A549 (cell line): ENCODE measurements around the gene GSTM3. TPM values are rescaled to one million over a fixed set of nuclear protein-coding genes. Genes with fewer than 3 reads are reported as not detected.

ENCODE experiments used
- ATAC-seq, 2 experiments: fragments of 200-7000 bp in 1 of 2; fragments of >200 bp in 1 of 2; cut with Nextera tagmentation in 1 of 2; cut with Tn5 transposase in 1 of 2; 3 replicates each; pipeline versions ENCODE4 v1.8.0 to v1.9.1; 2018 to 2020; ENCODE audit warnings: mild to moderate bottlenecking in 1 of 2, moderate library complexity in 1 of 2
- CTCF ChIA-PET: fragments of 300-600 bp; sonication (Branson Sonifier 250); formaldehyde crosslinking; extraction: SDS; loops from one replicate; lab custom pipeline; 2021; ENCODE audit warnings: antibody characterized with exemption, inconsistent platforms; lab: Yijun Ruan, JAX
- POLR2A ChIA-PET: fragments of 350-600 bp; formaldehyde crosslinking; extraction: SDS; loops from one replicate; lab custom pipeline; 2021; ENCODE audit warnings: antibody characterized with exemption, inconsistent platforms; lab: Yijun Ruan, JAX
- DNase-seq, 2 experiments: peaks; one replicate each; pipeline versions ENCODE4 v3.0.0 to v3.0.0-alpha.2; 2011 to 2016; ENCODE audit warnings: low read depth in 1 of 2, low spot score in 1 of 2
- FAIRE-seq: peaks from 2 replicates; lab custom pipeline; 2011; peaks lifted over from hg19 to GRCh38; lab: Jason Lieb, UNC
- H3K27ac ChIP-seq, 2 experiments: fragments of >200 bp; sonication (Bioruptor Twin); formaldehyde crosslinking; 3 replicates each; pipeline ENCODE4 v1.5.1; 2016 to 2017
- H3K4me1 ChIP-seq: fragments of >200 bp; sonication (Bioruptor Twin); formaldehyde crosslinking; 3 replicates; pipeline ENCODE4 v1.6.1; 2016
- H3K4me2 ChIP-seq: fragments of >200 bp; sonication (Bioruptor Twin); formaldehyde crosslinking; 3 replicates; pipeline ENCODE4 v1.6.1; 2016
- H3K4me3 ChIP-seq: fragments of >200 bp; sonication (Bioruptor Twin); formaldehyde crosslinking; 3 replicates; pipeline ENCODE4 v1.5.1; 2016
- H3K9me3 ChIP-seq: fragments of >200 bp; sonication (Bioruptor Twin); formaldehyde crosslinking; 3 replicates; pipeline ENCODE4 v1.6.1; 2016
- BHLHE40 ChIP-seq: IDR thresholded peaks from 2 replicates; pipeline ENCODE4 v1.6.1; 2012; ENCODE audit warnings: low read depth, low read length, inconsistent platforms
- CBX8 ChIP-seq: fragments of 200-600 bp; sonication (generic); IDR thresholded peaks from 2 replicates; pipeline ENCODE4 v1.6.1; 2016
- CHD4 ChIP-seq: fragments of 200-600 bp; sonication (generic); IDR thresholded peaks from 2 replicates; pipeline ENCODE4 v1.6.1; 2016; ENCODE audit warnings: antibody characterized with exemption, mild to moderate bottlenecking, borderline replicate concordance
- EHMT2 ChIP-seq: fragments of 200-600 bp; sonication (generic); IDR thresholded peaks from 2 replicates; pipeline ENCODE4 v1.6.1; 2016; ENCODE audit warnings: antibody characterized with exemption, low read depth, mild to moderate bottlenecking, moderate library complexity
- ELK1 ChIP-seq: fragments of 150-350 bp; IDR thresholded peaks from 2 replicates; pipeline ENCODE4 v1.6.1; 2014; ENCODE audit warnings: low read depth, mild to moderate bottlenecking, low read length
- HDAC2 ChIP-seq: fragments of 200-600 bp; sonication (generic); IDR thresholded peaks from 2 replicates; pipeline ENCODE4 v1.6.1; 2016
- HOXA7 ChIP-seq: fragments of 250-450 bp; sonication (Bioruptor Pico); IDR thresholded peaks from 2 replicates; pipeline ENCODE4 v1.5.0; 2020; ENCODE audit warnings: mild to moderate bottlenecking, moderate library complexity
- JUNB ChIP-seq: fragments of >200 bp; sonication (Bioruptor Twin); formaldehyde crosslinking; IDR thresholded peaks from 2 replicates; pipeline ENCODE4 v1.6.1; 2016
- KDM1A ChIP-seq: fragments of 200-600 bp; sonication (generic); IDR thresholded peaks from 2 replicates; pipeline ENCODE4 v1.6.1; 2016; ENCODE audit warnings: low read depth, mild to moderate bottlenecking
- MAX ChIP-seq: IDR thresholded peaks from 2 replicates; pipeline ENCODE4 v1.6.1; 2012
- MYC ChIP-seq: IDR thresholded peaks from 2 replicates; pipeline ENCODE4 v1.6.1; 2012; ENCODE audit warnings: mild to moderate bottlenecking, inconsistent platforms, low read length, improper control_type of control experiment, borderline replicate concordance
- RCOR1 ChIP-seq: fragments of 150-350 bp; IDR thresholded peaks from 2 replicates; pipeline ENCODE4 v1.6.1; 2014; ENCODE audit warnings: antibody characterized with exemption, low read length, low read depth
- RNF2 ChIP-seq: fragments of 200-600 bp; sonication (generic); IDR thresholded peaks from 2 replicates; pipeline ENCODE4 v1.6.1; 2016; ENCODE audit warnings: low read depth, mild to moderate bottlenecking, antibody characterized with exemption, moderate library complexity, borderline replicate concordance
- WGBS: methylation state at CpG from one replicate; pipeline ENCODE4 v1.1.6; 2017; ENCODE audit errors: missing lambda C conversion rate; 5-methylcytosine and 5-hydroxymethylcytosine counted together
- polyA minus RNA-seq: library from RNA; depleted of rRNA, polyadenylated mRNA; stranded (reverse); fragments of >200 nt; gene quantifications from 2 replicates; pipeline ENCODE4 v1.2.3, GENCODE V29; 2011; rRNA and poly(A)+ RNA removed
- polyA plus RNA-seq, 4 experiments: library from polyadenylated mRNA; depleted of rRNA in 3 of 4; stranded (reverse); fragments of >200 nt; fragmentation: RNase III in 1 of 4; extraction: RNeasy Plus Mini Kit Qiagen cat#74134 plus additional on column Dnase treatment in 1 of 4; gene quantifications; 2 replicates in 3 of 4; 3 replicates in 1 of 4; pipeline ENCODE4 v1.2.3, GENCODE V29; 2011 to 2017

GSTM3 gene
- 55.7 and 67.6 TPM in 2 replicates for polyA plus RNA-seq (2011; rRNA removed)
- polyA plus RNA-seq (2012; cell fraction: cytosol; rRNA removed), result 29.1 and 30.9 TPM in 2 replicates
- polyA plus RNA-seq (2012; cell fraction: nucleus; rRNA removed), result 13.2 and 19.5 TPM in 2 replicates
- polyA plus RNA-seq (2017; fragmentation: RNase III; extraction: RNeasy Plus Mini Kit Qiagen cat#74134 plus additional on column Dnase treatment), result 39.8 to 44.1 TPM (median 43.0 TPM) in 3 replicates
- polyA minus RNA-seq, result 15.9 and 18.2 TPM in 2 replicates

- peak within 1 kb of the TSS; percentile 60 for H3K4me3 ChIP-seq
- H3K4me2 ChIP-seq, result peak within 1 kb of the TSS; percentile 94
- FAIRE-seq (no peak), DNase-seq (no peak), ATAC-seq (peak; percentile 58 to 63)
- no peaks in the 10 kb centered on the region for H3K9me3 ChIP-seq
- ChIA-PET CTCF (interaction anchor here (0.9 to 1.4 kb wide), 2 partner anchors 13 to 33 kb away, joined by 3 to 4 read pairs; no protein-coding TSS in a partner anchor), POLR2A (no interaction called here)
- TF ChIP-seq RNF2 (no peak), CBX8 (no peak)
- WGBS, result 22% methylated on average over 10 of the region's 10 CpGs
- H3K27ac ChIP-seq, result peak within 1 kb of the TSS; percentile 72 to 88
- H3K4me1 ChIP-seq, result no peaks in the 10 kb centered on the region
Measured at GRCh38 chr1:109740615-109741373, at the start of gene GSTM3. Gene GSTM3, minus strand, starts transcription at chr1:109741038. Its CDS starts 751 bp downstream, at chr1:109740287.

GRCh38 chr1:109790329-109790728 is 49.5 kb upstream of the GSTM3 start:
- Histone ChIP-seq H3K4me3 (no peak overlapping the region), H3K4me1 (peaks cover 80% of the 10 kb centered on the region), H3K9me3 (no peaks in the 10 kb centered on the region), H3K4me2 (no peak overlapping the region), H3K27ac (peak overlapping the region; percentile 98; a peak in 5 of 6 replicates)
- ChIA-PET CTCF (interaction anchor here (1.0 to 28.1 kb wide), 5 partner anchors 8 to 190 kb away, joined by 3 to 969 read pairs (median 9); partner anchors contain the start of gene AHCYL1), POLR2A (interaction anchor here (1.0 kb wide), 1 partner anchor 9 kb away, joined by 3 read pairs; no protein-coding TSS in a partner anchor)
- FAIRE-seq, result no peak
- ATAC-seq, result no peak
- TF ChIP-seq HDAC2 (0 out of 2 replicates have a peak, but pooled peaks have one; percentile 35), ELK1 (no peak), KDM1A (peak; percentile 64; the same call in 1 of the 2 replicates), JUNB (no peak)
- no peak for DNase-seq
- WGBS, result 100% methylated on average over 1 of the region's 2 CpGs

- H3K27ac ChIP-seq, result peak overlapping the region; percentile 98
- POLR2A ChIA-PET, result no interaction called here
- H3K9me3 ChIP-seq, result no peaks in the 10 kb centered on the region
- H3K4me3 ChIP-seq, result no peak overlapping the region
- TF ChIP-seq HDAC2 (no peak), RCOR1 (no peak), EHMT2 (no peak), MYC (no peak), MAX (no peak), HOXA7 (CRISPR knock-in tag) (no peak), BHLHE40 (no peak), CHD4 (no peak)
- TF ChIP-seq, all 56 proteins: peak for 0
- FAIRE-seq, result no peak
- no peak for ATAC-seq
- H3K4me2 ChIP-seq, result peak overlapping the region; percentile 11; the same call in 1 of the 3 replicates
- H3K4me1 ChIP-seq, result peaks cover 84% of the 10 kb centered on the region
- DNase-seq, result no peak
- CTCF ChIA-PET, result interaction anchor here (1.0 to 28.1 kb wide), 6 partner anchors 9 to 191 kb away, joined by 3 to 969 read pairs (median 3); partner anchors contain the start of gene AHCYL1
- 80% methylated on average over 9 of the region's 9 CpGs for WGBS
Measured at GRCh38 chr1:109789551-109790180, 48.8 kb upstream of the GSTM3 start.
